ENCODE data around the gene CLEC17A.

GRCh38 chr19:14659874-14660489 lies 77.1 kb downstream of the CLEC17A start:
- no peak for TF ChIP-seq CTCF (IDR thresholded peaks at IDR 0.05)
- no peak for TF ChIP-seq POLR2AphosphoS5 (IDR thresholded peaks at IDR 0.05; ENCODE audit: insufficient read depth in 1 of 2, low read depth in 1 of 2)
